A673 (cell line): ENCODE data around the gene PTCH1.

Experiments used
- EZH2 ChIP-seq: fragments of 200-600 bp; sonication (generic); IDR thresholded peaks from 2 replicates; pipeline ENCODE4 v1.6.1; 2017; ENCODE audit warnings: borderline replicate concordance, low read depth, mild to moderate bottlenecking, mixed read lengths, antibody characterized with exemption, low read length; ENCODE audit not compliant: poor library complexity, severe bottlenecking
- TF ChIP-seq, protein P1 (sequence below): fragments of 300-800, 200-600 bp; sonication (generic); conservative IDR thresholded peaks from 2 replicates; pipeline ENCODE4 v1.5.1; 2017; ENCODE audit warnings: low read depth, mild to moderate bottlenecking, antibody characterized with exemption, low read length, moderate library complexity, mixed read lengths

DNA sequence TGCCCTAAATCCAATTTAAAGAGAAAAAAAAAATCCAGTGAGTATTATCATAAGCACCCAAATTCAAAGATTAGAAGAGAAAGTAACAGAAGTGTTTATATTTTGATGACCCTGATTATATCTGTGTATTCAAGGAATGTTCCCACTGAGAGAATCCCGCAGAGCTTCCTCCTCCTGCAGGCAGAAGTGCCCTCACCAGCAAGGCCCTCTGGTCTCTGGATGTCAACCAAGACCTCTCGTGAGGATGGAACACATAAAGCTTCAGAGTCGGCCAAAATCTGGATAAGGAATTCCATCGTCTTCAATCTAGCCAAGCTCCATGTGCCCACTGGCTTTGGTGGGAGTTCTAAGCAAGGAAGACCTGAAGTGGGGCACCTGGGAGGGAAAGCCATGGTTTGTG, 18.1 kb downstream of the PTCH1 start:
- TF ChIP-seq, protein P1, sequence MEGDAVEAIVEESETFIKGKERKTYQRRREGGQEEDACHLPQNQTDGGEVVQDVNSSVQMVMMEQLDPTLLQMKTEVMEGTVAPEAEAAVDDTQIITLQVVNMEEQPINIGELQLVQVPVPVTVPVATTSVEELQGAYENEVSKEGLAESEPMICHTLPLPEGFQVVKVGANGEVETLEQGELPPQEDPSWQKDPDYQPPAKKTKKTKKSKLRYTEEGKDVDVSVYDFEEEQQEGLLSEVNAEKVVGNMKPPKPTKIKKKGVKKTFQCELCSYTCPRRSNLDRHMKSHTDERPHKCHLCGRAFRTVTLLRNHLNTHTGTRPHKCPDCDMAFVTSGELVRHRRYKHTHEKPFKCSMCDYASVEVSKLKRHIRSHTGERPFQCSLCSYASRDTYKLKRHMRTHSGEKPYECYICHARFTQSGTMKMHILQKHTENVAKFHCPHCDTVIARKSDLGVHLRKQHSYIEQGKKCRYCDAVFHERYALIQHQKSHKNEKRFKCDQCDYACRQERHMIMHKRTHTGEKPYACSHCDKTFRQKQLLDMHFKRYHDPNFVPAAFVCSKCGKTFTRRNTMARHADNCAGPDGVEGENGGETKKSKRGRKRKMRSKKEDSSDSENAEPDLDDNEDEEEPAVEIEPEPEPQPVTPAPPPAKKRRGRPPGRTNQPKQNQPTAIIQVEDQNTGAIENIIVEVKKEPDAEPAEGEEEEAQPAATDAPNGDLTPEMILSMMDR: no peak
- no peak for TF ChIP-seq EZH2
